RWPE1 (cell line): ENCODE results near the gene FAIM.
A peak's percentile ranks its signal among the peaks of the same experiment; 100 is the strongest.
"Not testable (repeated sequence)": the region's sequence is repeated elsewhere in the genome, so short reads cannot be mapped to it uniquely, and the experiment has no call there.

Experiments used
- CTCF ChIA-PET: fragments of 350-600 bp; sonication (Branson Sonifier 250); formaldehyde crosslinking; extraction: SDS; loops from one replicate; lab custom pipeline; 2021; lab: Yijun Ruan, JAX
- POLR2A ChIA-PET: fragments of 400-600 bp; formaldehyde crosslinking; extraction: SDS; loops from one replicate; lab custom pipeline; 2020; ENCODE audit warnings: antibody characterized with exemption; ENCODE audit not compliant: low non-redundant PET; lab: Yijun Ruan, JAX
- DNase-seq: peaks from one replicate; pipeline ENCODE4 v3.0.0; 2012; ENCODE audit warnings: low spot score
- H3K27ac ChIP-seq: fragments of 450-650 bp; 2 replicates; pipeline ENCODE4 v1.5.1; 2017
- TF ChIP-seq, protein P1 (sequence below): fragments of 450-650 bp; conservative IDR thresholded peaks from 2 replicates; pipeline ENCODE4 v1.5.1; 2017; ENCODE audit warnings: low read depth, mild to moderate bottlenecking

The FAIM gene, protein sequence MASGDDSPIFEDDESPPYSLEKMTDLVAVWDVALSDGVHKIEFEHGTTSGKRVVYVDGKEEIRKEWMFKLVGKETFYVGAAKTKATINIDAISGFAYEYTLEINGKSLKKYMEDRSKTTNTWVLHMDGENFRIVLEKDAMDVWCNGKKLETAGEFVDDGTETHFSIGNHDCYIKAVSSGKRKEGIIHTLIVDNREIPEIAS

DNA sequence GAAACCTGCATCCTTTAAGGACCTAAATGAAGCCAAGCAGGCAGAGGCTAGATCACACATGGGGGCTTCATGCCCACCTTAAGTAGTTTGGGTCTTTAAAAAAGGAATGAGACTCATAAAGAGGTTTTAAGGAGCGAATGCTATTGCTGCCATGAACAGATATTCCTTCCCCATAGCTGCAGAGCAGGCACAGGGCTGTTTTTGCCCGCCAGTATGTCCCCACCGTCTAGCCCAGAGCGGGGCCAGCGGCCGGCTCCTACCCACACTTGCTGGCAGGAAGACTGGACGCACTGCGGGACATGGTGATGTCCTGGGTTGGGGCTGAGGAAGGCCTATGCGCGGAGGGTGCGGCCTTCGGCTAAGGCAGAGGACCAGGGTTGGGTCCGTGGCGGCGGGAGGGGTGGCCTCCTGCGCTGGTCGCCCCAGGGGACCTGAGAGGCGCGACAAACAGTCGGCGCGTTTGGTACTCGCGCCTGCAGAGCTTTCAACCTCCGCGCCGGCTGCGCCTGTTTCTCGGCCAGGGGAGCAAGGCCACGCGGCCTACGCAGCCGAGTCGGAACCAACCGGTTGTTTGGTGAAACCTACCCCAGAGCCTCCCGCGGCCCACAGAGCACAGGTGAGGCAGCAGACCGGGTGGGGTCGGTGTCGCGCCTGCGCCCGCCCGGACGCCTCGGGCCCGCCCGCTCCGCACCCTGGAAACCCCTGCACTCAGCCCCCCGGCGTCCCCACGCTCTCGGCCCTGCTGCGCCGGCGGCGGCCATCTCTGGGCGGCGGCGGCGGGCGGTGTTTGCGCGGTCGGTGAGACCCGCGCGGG lies at the start of gene FAIM:
TSS of gene FAIM (plus strand) at position 450 of the 814 bp plus-strand sequence. CDS start 10,956 bp downstream, outside the sequence.
- H3K27ac ChIP-seq: peak within 1 kb of the TSS; percentile 78
- ChIA-PET POLR2A (interaction anchor here (0.6 kb wide), 1 partner anchor 45 kb away, joined by 3 read pairs; no protein-coding TSS in a partner anchor), CTCF (interaction anchor here (0.7 kb wide), 1 partner anchor 327 kb away, joined by 3 read pairs; no protein-coding TSS in a partner anchor)
- DNase-seq: peak; percentile 38
- TF ChIP-seq, protein P1, sequence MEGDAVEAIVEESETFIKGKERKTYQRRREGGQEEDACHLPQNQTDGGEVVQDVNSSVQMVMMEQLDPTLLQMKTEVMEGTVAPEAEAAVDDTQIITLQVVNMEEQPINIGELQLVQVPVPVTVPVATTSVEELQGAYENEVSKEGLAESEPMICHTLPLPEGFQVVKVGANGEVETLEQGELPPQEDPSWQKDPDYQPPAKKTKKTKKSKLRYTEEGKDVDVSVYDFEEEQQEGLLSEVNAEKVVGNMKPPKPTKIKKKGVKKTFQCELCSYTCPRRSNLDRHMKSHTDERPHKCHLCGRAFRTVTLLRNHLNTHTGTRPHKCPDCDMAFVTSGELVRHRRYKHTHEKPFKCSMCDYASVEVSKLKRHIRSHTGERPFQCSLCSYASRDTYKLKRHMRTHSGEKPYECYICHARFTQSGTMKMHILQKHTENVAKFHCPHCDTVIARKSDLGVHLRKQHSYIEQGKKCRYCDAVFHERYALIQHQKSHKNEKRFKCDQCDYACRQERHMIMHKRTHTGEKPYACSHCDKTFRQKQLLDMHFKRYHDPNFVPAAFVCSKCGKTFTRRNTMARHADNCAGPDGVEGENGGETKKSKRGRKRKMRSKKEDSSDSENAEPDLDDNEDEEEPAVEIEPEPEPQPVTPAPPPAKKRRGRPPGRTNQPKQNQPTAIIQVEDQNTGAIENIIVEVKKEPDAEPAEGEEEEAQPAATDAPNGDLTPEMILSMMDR: no peak

- ChIA-PET POLR2A (no interaction called here), CTCF (interaction anchor here (0.6 kb wide), 1 partner anchor 19 kb away, joined by 3 read pairs; no protein-coding TSS in a partner anchor)
- H3K27ac ChIP-seq: no peak overlapping the region
- no peak for DNase-seq
- TF ChIP-seq, protein P1: no peak
Measured at GRCh38 chr3:138559134-138559533, 49.4 kb upstream of the FAIM start.

- CTCF ChIA-PET: no interaction called here
- no peak for DNase-seq
- POLR2A ChIA-PET: no interaction called here
- H3K27ac ChIP-seq: no peak overlapping the region
- TF ChIP-seq, protein P1: no peak
Measured at GRCh38 chr3:138560501-138560900, 48.1 kb upstream of the FAIM start.

- H3K27ac ChIP-seq, POLR2A ChIA-PET, DNase-seq, CTCF ChIA-PET: not testable (repeated sequence)
Measured at GRCh38 chr3:138562902-138563301, 45.7 kb upstream of the FAIM start.

DNA sequence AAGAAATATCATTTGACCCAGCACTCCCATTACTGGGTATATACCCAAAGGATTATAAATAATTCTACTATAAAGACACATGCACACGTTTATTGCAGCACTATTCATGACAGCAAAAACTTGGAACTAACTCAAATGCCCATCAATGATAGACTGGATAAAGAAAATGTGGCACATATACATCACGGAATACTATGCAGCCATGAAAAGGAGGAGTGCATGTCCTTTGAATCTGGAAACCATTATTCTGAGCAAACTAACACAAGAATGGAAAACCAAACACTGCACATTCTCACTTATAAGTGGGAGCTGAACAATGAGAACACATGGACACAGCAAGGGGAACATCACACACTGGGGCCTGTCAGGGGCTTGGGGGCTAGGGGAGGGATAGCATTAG lies 42.3 kb upstream of the FAIM start:
- POLR2A ChIA-PET, DNase-seq, H3K27ac ChIP-seq, CTCF ChIA-PET: not testable (repeated sequence)

- CTCF ChIA-PET: no interaction called here
- TF ChIP-seq, protein P1: no peak
- H3K27ac ChIP-seq: no peak overlapping the region
- POLR2A ChIA-PET: no interaction called here
- no peak for DNase-seq
Measured at GRCh38 chr3:138567403-138567802, 41.2 kb upstream of the FAIM start.

DNA sequence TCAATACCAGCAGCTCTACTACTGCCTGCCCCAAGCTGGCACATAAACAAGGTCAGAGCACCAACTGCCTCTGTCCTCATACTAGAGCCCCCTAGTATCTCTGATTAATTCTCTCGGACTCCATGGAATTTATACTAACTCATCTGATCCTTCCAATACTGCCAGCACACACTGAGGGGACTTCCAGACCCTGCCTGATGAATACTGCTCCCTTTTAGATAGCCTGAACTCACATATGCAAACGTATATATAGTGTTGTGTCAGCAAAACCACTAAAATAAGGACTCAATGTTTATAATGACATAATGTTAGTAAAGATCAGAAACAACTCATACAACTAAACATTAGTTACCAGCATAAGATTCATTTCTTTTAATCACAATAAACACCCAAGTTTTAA lies 39.5 kb upstream of the FAIM start:
- ChIA-PET CTCF (no interaction called here), POLR2A (no interaction called here)
- TF ChIP-seq, protein P1: no peak
- DNase-seq: no peak
- no peak overlapping the region for H3K27ac ChIP-seq

- CTCF ChIA-PET, DNase-seq, POLR2A ChIA-PET: not testable (repeated sequence)
Measured at GRCh38 chr3:138569624-138570023, 38.9 kb upstream of the FAIM start.

More at GRCh38 chr3:138569624-138570023, 38.9 kb upstream of the FAIM start:
- not testable (repeated sequence) for H3K27ac ChIP-seq
